Trophoblast cell (in vitro differentiated cells and primary cell): Measurements from ENCODE around the gene STK10.

Source experiments
- DNase-seq, 2 donors: peaks; one replicate each; pipeline ENCODE4 v3.0.0-alpha.2; 2016
- H2AFZ ChIP-seq: 2 replicates; pipeline ENCODE4 v1.6.1; 2013; ENCODE audit warnings: low read length, moderate library complexity, mild to moderate bottlenecking; ENCODE audit not compliant: insufficient read depth, poor library complexity
- H2AK5ac ChIP-seq: 2 replicates; pipeline ENCODE4 v1.6.1; 2013; ENCODE audit warnings: mild to moderate bottlenecking, low read length
- H2BK120ac ChIP-seq: 2 replicates; pipeline ENCODE4 v1.6.1; 2013; ENCODE audit warnings: low read length, mild to moderate bottlenecking, moderate library complexity; ENCODE audit not compliant: insufficient read depth, poor library complexity
- H2BK12ac ChIP-seq: 2 replicates; pipeline ENCODE4 v1.6.1; 2013; ENCODE audit warnings: mild to moderate bottlenecking, low read length, moderate library complexity
- H2BK5ac ChIP-seq: 2 replicates; pipeline ENCODE4 v1.6.1; 2013; ENCODE audit warnings: low read length, low read depth, moderate library complexity, mild to moderate bottlenecking; ENCODE audit not compliant: poor library complexity
- H3K14ac ChIP-seq: 2 replicates; pipeline ENCODE4 v1.6.1; 2013; ENCODE audit warnings: mild to moderate bottlenecking, low read length
- H3K18ac ChIP-seq: 2 replicates; pipeline ENCODE4 v1.6.1; 2013; ENCODE audit warnings: mild to moderate bottlenecking, low read length
- H3K23ac ChIP-seq: 2 replicates; pipeline ENCODE4 v1.6.1; 2013; ENCODE audit warnings: low read length
- H3K27ac ChIP-seq: 2 replicates; pipeline ENCODE4 v1.5.1; 2013; ENCODE audit warnings: low read depth, mild to moderate bottlenecking, inconsistent platforms, low read length, moderate library complexity
- H3K27me3 ChIP-seq: 2 replicates; pipeline ENCODE4 v1.6.1; 2013; ENCODE audit warnings: inconsistent platforms, mild to moderate bottlenecking, low read length, moderate library complexity; ENCODE audit not compliant: insufficient read depth
- H3K36me3 ChIP-seq, 2 experiments: 1 replicate in 1 of 2; 2 replicates in 1 of 2; pipeline ENCODE4 v1.6.1; 2013; ENCODE audit warnings: low read length in 2 of 2, mild to moderate bottlenecking in 2 of 2, moderate library complexity in 1 of 2; ENCODE audit not compliant: insufficient read depth in 2 of 2, control insufficient read depth in 1 of 2
- H3K4ac ChIP-seq: 2 replicates; pipeline ENCODE4 v1.6.1; 2013; ENCODE audit warnings: low read depth, mild to moderate bottlenecking, low read length, moderate library complexity
- H3K4me1 ChIP-seq, 2 experiments: 1 replicate in 1 of 2; 2 replicates in 1 of 2; pipeline ENCODE4 v1.6.1; 2013; ENCODE audit warnings: low read length in 2 of 2, mild to moderate bottlenecking in 2 of 2, moderate library complexity in 1 of 2; ENCODE audit not compliant: insufficient read depth in 2 of 2, control insufficient read depth in 1 of 2
- H3K4me2 ChIP-seq: 2 replicates; pipeline ENCODE4 v1.6.1; 2013; ENCODE audit warnings: inconsistent platforms, mild to moderate bottlenecking, low read length, moderate library complexity
- H3K4me3 ChIP-seq: 2 replicates; pipeline ENCODE4 v1.5.1; 2013; ENCODE audit warnings: mild to moderate bottlenecking, low read depth, low read length, inconsistent platforms
- H3K79me1 ChIP-seq: one replicate; pipeline ENCODE4 v1.6.1; 2013; ENCODE audit warnings: low read length
- H3K79me2 ChIP-seq: 2 replicates; pipeline ENCODE4 v1.6.1; 2013; ENCODE audit warnings: low read length, mild to moderate bottlenecking; ENCODE audit not compliant: control insufficient read depth, insufficient read depth, poor library complexity
- H3K9ac ChIP-seq: 2 replicates; pipeline ENCODE4 v1.6.1; 2013; ENCODE audit warnings: mild to moderate bottlenecking, low read length
- H3K9me3 ChIP-seq: 2 replicates; pipeline ENCODE4 v1.6.1; 2013; ENCODE audit warnings: low read depth, mild to moderate bottlenecking, control low read depth, inconsistent platforms, low read length; ENCODE audit not compliant: insufficient read depth
- H4K12ac ChIP-seq: 2 replicates; pipeline ENCODE4 v1.6.1; 2013; ENCODE audit warnings: low read depth, mild to moderate bottlenecking, low read length, moderate library complexity
- H4K8ac ChIP-seq: 2 replicates; pipeline ENCODE4 v1.6.1; 2013; ENCODE audit warnings: low read depth, mild to moderate bottlenecking, low read length, moderate library complexity
- H4K91ac ChIP-seq: one replicate; pipeline ENCODE4 v1.6.1; 2013; ENCODE audit warnings: low read depth, mild to moderate bottlenecking, low read length, moderate library complexity
- WGBS: extraction: QIAGEN DNeasy Blood & Tissue Kit; methylation state at CpG from one replicate; pipeline ENCODE4 v1.1.7; 2013; ENCODE audit warnings: missing lambda C conversion rate; ENCODE audit not compliant: insufficient read length, insufficient coverage; ENCODE audit errors: extremely low coverage; 5-methylcytosine and 5-hydroxymethylcytosine counted together

Gene STK10

DNA sequence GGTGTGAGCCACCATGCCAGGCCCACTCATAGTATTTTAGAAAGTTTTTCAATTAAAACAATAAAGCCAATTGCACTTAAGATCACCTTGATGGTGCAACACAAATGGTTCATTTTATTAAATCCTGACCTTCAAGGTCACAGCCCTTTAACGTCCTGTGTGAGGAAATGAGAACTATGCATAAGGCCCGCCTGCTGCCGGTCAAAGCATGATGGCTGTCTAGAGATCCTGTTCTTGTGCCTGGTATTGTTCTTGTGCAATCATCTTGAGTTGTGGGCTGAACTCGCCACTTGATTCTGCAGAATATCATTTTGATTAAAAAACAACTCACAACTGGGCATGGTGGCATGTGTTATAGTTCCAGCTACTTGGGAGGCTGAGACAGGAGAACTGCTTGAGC is 137.9 kb downstream of the STK10 start:
- WGBS: no CpG with 5 or more reads among the region's 4 CpGs

DNA sequence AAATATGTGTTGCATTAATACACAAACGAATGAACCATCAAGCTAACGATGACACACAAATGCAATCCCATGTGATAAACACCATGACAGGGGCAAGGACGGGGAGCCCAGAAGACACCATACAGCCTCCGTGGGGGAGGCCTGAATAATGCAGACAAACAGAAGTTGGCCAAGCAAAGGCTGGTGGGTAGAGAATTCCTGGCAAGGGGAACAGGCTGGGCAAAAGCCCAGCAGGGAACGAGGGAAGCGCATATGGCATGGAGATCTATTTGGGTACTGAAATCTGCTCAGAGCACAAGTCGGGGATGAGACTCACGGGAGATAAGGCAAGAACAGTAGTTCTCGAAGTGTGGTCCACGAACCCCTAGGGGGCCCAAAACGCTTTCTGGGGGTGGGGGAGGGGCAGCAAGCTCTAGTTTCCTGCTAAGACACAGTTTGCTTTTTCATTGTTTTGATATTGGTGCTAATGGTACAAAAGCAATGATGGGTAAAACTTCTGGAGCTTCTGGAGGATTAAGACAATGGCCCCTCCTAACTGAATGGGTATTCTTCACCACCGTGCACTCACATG is 138.7 kb downstream of the STK10 start:
- Histone ChIP-seq H2BK5ac (no peak overlapping the region), H3K4me3 (no peak overlapping the region), H3K27ac (no peak overlapping the region), H3K4ac (no peak overlapping the region), H4K91ac (no peak overlapping the region), H3K18ac (no peak overlapping the region), H3K9me3 (no peaks in the 10 kb centered on the region), H3K9ac (no peak overlapping the region), H3K14ac (no peak overlapping the region), H3K23ac (no peak overlapping the region), H2AK5ac (no peak overlapping the region), H2BK120ac (no peak overlapping the region), H3K79me2 (no peaks in the 10 kb centered on the region), H3K36me3 (peaks cover 45 to 62% of the 10 kb centered on the region in 2 experiments), H4K8ac (no peak overlapping the region), H3K79me1 (no peaks in the 10 kb centered on the region), H3K4me1 (no peaks in the 10 kb centered on the region), H4K12ac (no peak overlapping the region), H2BK12ac (no peak overlapping the region), H3K27me3 (no peaks in the 10 kb centered on the region), H3K4me2 (no peak overlapping the region), H2AFZ (no peak overlapping the region)
- no CpG with 5 or more reads among the region's 12 CpGs for WGBS
- no peak for DNase-seq

More for the DNA sequence above, 137.9 kb downstream of the STK10 start:
- H2BK12ac ChIP-seq: no peak overlapping the region
- H3K4ac ChIP-seq: no peak overlapping the region
- H2BK120ac ChIP-seq: no peak overlapping the region
- H3K4me3 ChIP-seq: no peak overlapping the region
- H3K27me3 ChIP-seq: no peaks in the 10 kb centered on the region
- no peak overlapping the region for H3K18ac ChIP-seq
- H2AFZ ChIP-seq: no peak overlapping the region
- peaks cover 45 to 61% of the 10 kb centered on the region in 2 experiments for H3K36me3 ChIP-seq
- H4K12ac ChIP-seq: no peak overlapping the region
- H4K8ac ChIP-seq: no peak overlapping the region
- no peaks in the 10 kb centered on the region for H3K79me2 ChIP-seq
- H3K14ac ChIP-seq: no peak overlapping the region
- H3K4me2 ChIP-seq: no peak overlapping the region
- no peak overlapping the region for H3K27ac ChIP-seq
- H3K9ac ChIP-seq: no peak overlapping the region
- H2BK5ac ChIP-seq: no peak overlapping the region
- no peak for DNase-seq
- no peaks in the 10 kb centered on the region for H3K9me3 ChIP-seq
- no peak overlapping the region for H2AK5ac ChIP-seq
- no peak overlapping the region for H4K91ac ChIP-seq
- no peaks in the 10 kb centered on the region for H3K79me1 ChIP-seq
- H3K4me1 ChIP-seq: no peaks in the 10 kb centered on the region
- no peak overlapping the region for H3K23ac ChIP-seq

DNA sequence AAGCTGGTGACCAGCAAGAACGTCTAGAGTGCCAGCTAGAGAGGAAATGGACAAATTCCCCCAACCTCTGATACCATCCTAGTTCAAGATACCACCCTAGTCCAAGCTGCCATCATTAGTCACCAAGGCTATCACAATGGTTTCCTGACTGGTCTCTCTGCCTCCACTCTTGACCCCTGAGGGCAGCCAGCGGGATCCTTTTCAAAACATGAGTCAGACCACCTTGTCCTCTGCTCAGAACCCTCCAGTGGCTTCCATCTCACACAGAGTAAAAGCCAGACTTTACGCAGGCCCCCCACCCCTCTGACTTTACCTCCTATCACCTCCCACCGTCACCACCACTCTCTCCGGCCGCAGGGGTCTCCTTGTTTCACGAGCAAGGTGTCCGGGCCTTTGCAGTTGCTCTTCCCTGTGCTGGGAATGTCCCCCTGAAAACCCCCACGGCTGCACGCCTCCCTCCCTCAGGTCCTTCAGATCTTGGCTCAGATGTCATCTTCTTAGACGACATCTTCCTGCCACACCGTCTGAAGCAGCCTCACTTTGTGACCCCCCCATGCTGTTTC is 139.4 kb downstream of the STK10 start:
- Histone ChIP-seq H3K14ac (no peak overlapping the region), H2AFZ (no peak overlapping the region), H4K91ac (no peak overlapping the region), H3K27ac (no peak overlapping the region), H3K79me1 (no peaks in the 10 kb centered on the region), H3K4me3 (no peak overlapping the region), H3K79me2 (no peaks in the 10 kb centered on the region), H3K9me3 (no peaks in the 10 kb centered on the region), H2BK12ac (no peak overlapping the region), H3K9ac (no peak overlapping the region), H2AK5ac (no peak overlapping the region), H2BK5ac (no peak overlapping the region), H4K8ac (no peak overlapping the region), H3K4me2 (no peak overlapping the region), H4K12ac (no peak overlapping the region), H3K4ac (no peak overlapping the region), H3K27me3 (no peaks in the 10 kb centered on the region), H2BK120ac (no peak overlapping the region), H3K23ac (no peak overlapping the region), H3K36me3 (peaks cover 45 to 62% of the 10 kb centered on the region in 2 experiments), H3K4me1 (no peaks in the 10 kb centered on the region), H3K18ac (no peak overlapping the region)
- no CpG with 5 or more reads among the region's 12 CpGs for WGBS
- DNase-seq: no peak

DNA sequence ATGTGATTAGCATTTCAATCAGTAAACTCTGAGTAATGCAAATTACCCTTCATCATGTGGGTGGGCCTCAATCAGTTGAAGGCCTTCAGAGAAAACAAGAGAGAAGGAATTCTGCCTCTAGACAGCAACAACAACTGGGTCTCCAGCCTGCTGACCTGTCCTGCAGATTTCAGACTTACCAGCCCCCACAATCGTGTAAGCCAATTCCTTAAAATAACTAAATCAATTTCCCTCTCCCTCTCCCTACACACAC is 139.9 kb downstream of the STK10 start:
- H3K9me3 ChIP-seq: no peaks in the 10 kb centered on the region
- H2BK120ac ChIP-seq: no peak overlapping the region
- H3K14ac ChIP-seq: no peak overlapping the region
- no peak overlapping the region for H3K4me2 ChIP-seq
- no peak overlapping the region for H4K12ac ChIP-seq
- no peak overlapping the region for H2BK5ac ChIP-seq
- no peak overlapping the region for H3K9ac ChIP-seq
- H3K4ac ChIP-seq: no peak overlapping the region
- no peaks in the 10 kb centered on the region for H3K4me1 ChIP-seq
- no peaks in the 10 kb centered on the region for H3K27me3 ChIP-seq
- peaks cover 45 to 59% of the 10 kb centered on the region in 2 experiments for H3K36me3 ChIP-seq
- H2AFZ ChIP-seq: no peak overlapping the region
- no peak overlapping the region for H4K8ac ChIP-seq
- 100% methylated on average over 1 of the region's 1 CpG for WGBS
- no peak for DNase-seq
- H3K27ac ChIP-seq: no peak overlapping the region
- no peak overlapping the region for H2BK12ac ChIP-seq
- H3K23ac ChIP-seq: no peak overlapping the region
- no peaks in the 10 kb centered on the region for H3K79me1 ChIP-seq
- H3K18ac ChIP-seq: no peak overlapping the region
- H2AK5ac ChIP-seq: no peak overlapping the region
- no peaks in the 10 kb centered on the region for H3K79me2 ChIP-seq
- H3K4me3 ChIP-seq: no peak overlapping the region
- H4K91ac ChIP-seq: no peak overlapping the region
